SU-DHL-6 (cell line): ENCODE results near the gene RBFOX1.

Source experiments
- H2AFZ ChIP-seq: fragments of 200-600 bp; sonication (generic); 2 replicates; pipeline ENCODE4 v1.6.1; 2014; ENCODE audit warnings: low read depth, mild to moderate bottlenecking, moderate library complexity, mixed read lengths, antibody characterized with exemption, low read length; ENCODE audit not compliant: severe bottlenecking
- H3F3A ChIP-seq: fragments of 200-600 bp; shearing (Covaris generic); 2 replicates; pipeline ENCODE4 v1.6.0; 2016; ENCODE audit warnings: antibody characterized with exemption, mild to moderate bottlenecking; ENCODE audit not compliant: insufficient read depth
- H3K27ac ChIP-seq: fragments of 200-600 bp; sonication (generic); 2 replicates; pipeline ENCODE4 v1.5.1; 2016; ENCODE audit warnings: low read depth, mild to moderate bottlenecking, low read length, moderate library complexity, mixed read lengths
- H3K27me3 ChIP-seq: fragments of 200-600 bp; sonication (generic), shearing (Covaris generic); 2 replicates; pipeline ENCODE4 v1.6.0; 2014; ENCODE audit warnings: mild to moderate bottlenecking, low read length
- H3K36me3 ChIP-seq: fragments of 200-600 bp; sonication (generic); 2 replicates; pipeline ENCODE4 v1.6.1; 2014; ENCODE audit warnings: mild to moderate bottlenecking, low read length, mixed read lengths
- H3K4me2 ChIP-seq: fragments of 300-600, 200-600 bp; shearing (Covaris generic), sonication (generic); 2 replicates; pipeline ENCODE4 v1.6.0; 2014; ENCODE audit warnings: low read length, low read depth, mild to moderate bottlenecking; ENCODE audit not compliant: poor library complexity, severe bottlenecking
- H3K4me3 ChIP-seq: fragments of 200-600 bp; sonication (generic); 2 replicates; pipeline ENCODE4 v1.5.1; 2014; ENCODE audit warnings: antibody characterized with exemption, low read length, mild to moderate bottlenecking, mixed read lengths; ENCODE audit not compliant: insufficient read depth, poor library complexity, severe bottlenecking
- H3K79me2 ChIP-seq: fragments of 200-600 bp; sonication (generic); 2 replicates; pipeline ENCODE4 v1.6.1; 2014; ENCODE audit warnings: mild to moderate bottlenecking, low read length, moderate library complexity; ENCODE audit not compliant: insufficient read depth
- H3K9ac ChIP-seq: fragments of 200-600 bp; sonication (generic); 2 replicates; pipeline ENCODE4 v1.7.0; 2014; ENCODE audit warnings: mild to moderate bottlenecking, low read length
- H3K9me2 ChIP-seq: fragments of 200-600 bp; sonication (generic); replicated peaks from 2 replicates; pipeline ENCODE4 v1.6.1; 2014; ENCODE audit warnings: low read length; ENCODE audit not compliant: insufficient read depth
- H3K9me3 ChIP-seq: fragments of 200-600 bp; sonication (generic); 2 replicates; pipeline ENCODE4 v1.6.1; 2014; ENCODE audit warnings: low read length, mixed read lengths; ENCODE audit not compliant: insufficient read depth
- H4K20me1 ChIP-seq: fragments of 200-600 bp; sonication (generic); 2 replicates; pipeline ENCODE4 v1.6.1; 2014; ENCODE audit warnings: low read depth, mild to moderate bottlenecking, antibody characterized with exemption, low read length, moderate library complexity, mixed read lengths
- CTCF ChIP-seq: fragments of 200-600 bp; sonication (generic); IDR thresholded peaks from one replicate; pipeline ENCODE4 v1.5.1; 2017; ENCODE audit warnings: antibody characterized with exemption, mild to moderate bottlenecking, low read length, moderate library complexity; ENCODE audit not compliant: insufficient read depth, poor library complexity, severe bottlenecking
- EZH2phosphoT487 ChIP-seq: fragments of 200-600 bp; sonication (generic), shearing (Covaris generic); conservative IDR thresholded peaks from 2 replicates; pipeline ENCODE4 v1.6.1; 2018; ENCODE audit warnings: mild to moderate bottlenecking, antibody characterized with exemption, low read length, moderate library complexity, mixed read lengths

The RBFOX1 gene

GRCh38 chr16:7637446-7637845, 304.8 kb downstream of the RBFOX1 start:
- no peaks in the 10 kb centered on the region for H3K9me3 ChIP-seq
- TF ChIP-seq CTCF = no peak
- TF ChIP-seq EZH2phosphoT487 = no peak
- H3K4me2 ChIP-seq = no peak overlapping the region
- no peak overlapping the region for H3K9ac ChIP-seq
- no peaks in the 10 kb centered on the region for H3F3A ChIP-seq
- H4K20me1 ChIP-seq = no peaks in the 10 kb centered on the region
- H3K79me2 ChIP-seq = no peaks in the 10 kb centered on the region
- H3K27ac ChIP-seq = no peak overlapping the region
- 0 out of 2 replicates have a peak, but pooled peaks cover 4% of the 10 kb centered on the region for H3K9me2 ChIP-seq
- H3K27me3 ChIP-seq = no peaks in the 10 kb centered on the region
- no peaks in the 10 kb centered on the region for H3K36me3 ChIP-seq
- H3K4me3 ChIP-seq = no peak overlapping the region
- no peak overlapping the region for H2AFZ ChIP-seq

- H3K4me2 ChIP-seq = no peak overlapping the region
- no peak overlapping the region for H2AFZ ChIP-seq
- H3K9me2 ChIP-seq = 0 out of 2 replicates have a peak, but pooled peaks cover 4% of the 10 kb centered on the region
- H3K27me3 ChIP-seq = no peaks in the 10 kb centered on the region
- no peaks in the 10 kb centered on the region for H3K36me3 ChIP-seq
- H3K4me3 ChIP-seq = no peak overlapping the region
- TF ChIP-seq CTCF (no peak), EZH2phosphoT487 (no peak)
- no peaks in the 10 kb centered on the region for H3K9me3 ChIP-seq
- no peaks in the 10 kb centered on the region for H3F3A ChIP-seq
- H3K9ac ChIP-seq = no peak overlapping the region
- H3K27ac ChIP-seq = no peak overlapping the region
- no peaks in the 10 kb centered on the region for H3K79me2 ChIP-seq
- no peaks in the 10 kb centered on the region for H4K20me1 ChIP-seq
Measured at GRCh38 chr16:7638306-7638705, 305.7 kb downstream of the RBFOX1 start.

- no peak overlapping the region for H2AFZ ChIP-seq
- no peak overlapping the region for H3K4me2 ChIP-seq
- no peak overlapping the region for H3K4me3 ChIP-seq
- no peaks in the 10 kb centered on the region for H3K27me3 ChIP-seq
- H3K36me3 ChIP-seq = no peaks in the 10 kb centered on the region
- no peaks in the 10 kb centered on the region for H3K79me2 ChIP-seq
- no peak overlapping the region for H3K9ac ChIP-seq
- H4K20me1 ChIP-seq = no peaks in the 10 kb centered on the region
- no peak overlapping the region for H3K27ac ChIP-seq
- H3F3A ChIP-seq = no peaks in the 10 kb centered on the region
- H3K9me3 ChIP-seq = no peaks in the 10 kb centered on the region
- TF ChIP-seq CTCF (no peak), EZH2phosphoT487 (no peak)
- 0 out of 2 replicates have a peak, but pooled peaks cover 4% of the 10 kb centered on the region for H3K9me2 ChIP-seq
Measured at GRCh38 chr16:7640334-7640733, 307.7 kb downstream of the RBFOX1 start.
